Measurements from ENCODE around the gene VRK3.

Gene VRK3

DNA sequence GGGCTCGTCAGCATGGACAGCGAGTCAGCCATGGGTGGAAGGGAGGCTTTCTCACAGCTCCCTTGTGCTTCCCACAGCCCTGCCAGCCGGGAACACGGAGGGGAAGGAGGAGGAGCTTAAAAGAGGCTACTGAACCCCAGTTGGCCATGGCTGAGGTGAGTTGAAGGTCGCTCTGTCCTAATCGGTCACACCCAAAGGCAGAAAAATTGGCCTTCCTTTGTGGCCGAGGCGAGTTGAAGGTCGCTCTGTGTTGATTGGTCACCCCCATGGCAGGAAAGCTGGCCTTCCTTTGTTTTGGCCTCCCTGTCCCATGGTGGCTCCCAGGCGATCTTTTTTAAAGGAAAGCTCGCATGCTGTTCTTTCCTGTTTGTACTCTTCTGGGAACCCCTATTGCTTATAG lies 5.8 kb upstream of the VRK3 start:
- no peak overlapping the region for H3K4me3 ChIP-seq (ENCODE audit: low read depth, low read length)

DNA sequence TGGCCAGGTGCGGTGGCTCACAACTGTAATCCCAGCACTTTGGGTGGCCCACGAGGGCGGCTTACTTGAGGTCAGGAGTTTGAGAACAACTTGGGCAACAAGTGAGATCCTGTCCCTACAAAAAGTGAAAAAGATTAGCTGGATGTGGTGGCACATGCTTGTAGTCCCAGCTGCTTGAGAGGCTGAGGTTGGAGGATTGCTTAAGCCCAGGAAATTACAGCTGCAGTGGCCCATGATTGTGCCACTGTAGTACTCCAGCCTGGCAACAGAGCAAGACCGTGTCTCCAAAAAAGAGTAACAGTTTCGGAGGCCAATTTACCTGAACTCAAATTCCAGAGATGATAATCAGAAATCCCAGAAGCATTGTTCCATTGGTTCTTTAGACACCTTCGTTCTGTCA lies 5.1 kb upstream of the VRK3 start:
- H3K4me3 ChIP-seq (ENCODE audit: low read depth, low read length), result no peak overlapping the region

DNA sequence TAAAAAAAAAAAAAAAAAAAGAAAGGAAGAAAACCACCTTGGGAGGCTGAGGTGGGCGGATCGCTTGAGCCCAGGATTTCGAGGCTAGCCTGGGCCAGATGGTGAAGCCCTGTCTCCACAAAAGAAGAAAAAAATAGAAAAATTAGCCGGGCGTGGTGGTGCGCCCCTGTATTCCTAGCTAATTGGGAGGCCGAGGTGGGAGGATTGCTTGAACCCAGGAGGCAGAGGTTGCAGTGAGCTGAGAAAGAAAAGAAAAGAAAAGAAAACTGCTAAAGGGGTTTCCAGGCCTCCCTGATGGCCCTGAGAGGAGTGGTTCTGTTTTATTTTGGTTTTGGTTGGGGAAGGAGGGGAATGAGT lies 1.4 kb upstream of the VRK3 start:
- no peak overlapping the region for H3K4me3 ChIP-seq (ENCODE audit: low read depth, low read length)

DNA sequence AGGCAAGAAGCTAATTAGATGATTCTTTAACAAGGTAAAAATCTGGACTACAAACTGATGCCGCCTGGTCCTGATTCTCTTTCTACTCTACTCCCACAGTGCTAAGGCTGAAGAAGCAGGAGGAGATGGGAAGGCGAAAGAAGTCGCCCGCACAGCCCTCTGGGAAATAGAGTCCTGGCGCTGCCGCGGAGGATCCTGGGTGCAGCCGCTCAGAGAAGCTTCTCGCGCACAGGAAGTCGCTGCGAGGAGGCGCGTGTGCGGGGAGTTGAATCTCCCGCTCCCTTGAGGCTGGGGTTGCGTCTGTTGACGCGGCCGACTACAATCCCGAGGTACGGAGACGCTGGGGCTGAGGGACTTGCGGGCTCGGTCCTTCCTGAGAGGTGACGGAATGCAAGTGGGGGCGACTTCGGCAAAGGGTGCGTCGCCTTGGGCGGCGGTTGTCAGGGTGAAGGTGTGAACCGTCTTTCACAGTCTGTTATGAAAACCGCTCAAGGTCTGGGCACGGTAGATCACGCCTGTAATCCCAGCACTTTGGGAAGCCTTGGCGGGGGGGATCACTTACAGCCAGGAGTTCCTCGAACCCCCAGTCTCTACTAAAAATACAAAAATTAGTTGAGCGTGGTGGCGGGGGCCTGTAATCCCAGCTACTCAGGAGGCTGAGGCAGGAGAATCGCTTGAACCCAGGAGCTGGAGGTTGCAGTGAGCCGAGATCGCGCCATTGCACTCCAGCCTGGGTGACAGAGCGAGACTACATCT lies 800 bp upstream of the VRK3 start, which contains the start of gene ZNF473:
Gene ZNF473, plus strand, starts transcription at position 212 of the 756 bp plus-strand sequence. CDS start 5,078 bp downstream, outside the sequence.
- H3K4me3 ChIP-seq (ENCODE audit: low read depth, low read length), result peak within 1 kb of the TSS; percentile 84

DNA sequence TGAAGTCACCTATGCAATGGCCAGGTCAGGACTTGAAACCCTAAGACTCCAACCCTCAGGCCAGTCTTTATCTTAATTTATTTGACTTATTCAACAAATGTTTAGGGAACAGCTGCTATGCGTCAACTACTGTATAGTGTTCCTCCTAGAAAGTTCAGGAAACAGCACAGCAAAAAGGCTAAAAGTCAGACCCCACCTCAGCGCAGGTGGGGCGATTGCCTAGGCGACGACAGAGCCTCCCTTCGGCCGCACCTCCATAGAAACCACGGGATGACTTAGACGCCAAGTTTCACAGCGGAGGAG lies 502 bp downstream of the VRK3 start:
- peak overlapping the region; percentile 84 for H3K4me3 ChIP-seq (ENCODE audit: low read depth, low read length)

DNA sequence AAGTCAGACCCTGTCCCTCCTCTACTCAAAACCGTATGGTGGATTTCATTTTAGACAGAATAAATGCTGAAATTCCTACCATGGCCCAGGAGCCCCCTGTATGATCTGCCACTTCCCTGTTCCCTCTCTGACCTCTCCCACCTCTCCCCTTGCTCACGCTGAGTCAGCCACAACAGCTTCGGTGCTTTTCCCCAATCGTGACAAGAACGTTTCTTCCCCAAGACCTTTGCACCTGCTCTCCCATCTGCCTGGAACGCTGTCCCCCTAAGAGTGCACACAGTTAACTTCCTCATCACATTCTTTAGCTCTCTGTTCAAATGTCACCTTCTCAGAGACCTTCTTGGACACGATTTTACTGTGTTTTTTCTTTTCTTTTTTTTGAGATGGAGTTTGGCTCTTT lies 2.3 kb downstream of the VRK3 start:
- no peak overlapping the region for H3K4me3 ChIP-seq (ENCODE audit: low read depth, low read length)

DNA sequence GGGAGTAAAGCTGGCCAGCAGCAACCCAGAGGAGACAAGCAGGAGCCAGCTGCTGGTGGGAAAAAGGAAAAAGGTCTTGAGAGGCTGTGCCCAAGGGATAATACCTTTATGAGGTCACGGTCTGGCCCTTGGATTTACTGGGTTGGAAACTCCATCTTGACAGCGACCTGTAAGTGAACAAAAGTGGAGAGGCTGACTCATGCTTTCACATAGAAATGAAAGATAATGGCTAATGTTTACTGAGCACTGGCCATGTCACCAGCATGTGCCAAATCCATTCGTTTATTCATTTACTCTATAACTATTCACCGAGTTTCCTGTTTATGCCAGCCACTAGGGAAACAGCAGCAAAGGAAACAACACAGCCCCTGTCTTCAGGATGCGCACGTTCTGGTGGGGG lies 4.7 kb downstream of the VRK3 start:
- H3K4me3 ChIP-seq (ENCODE audit: low read depth, low read length), result no peak overlapping the region

DNA sequence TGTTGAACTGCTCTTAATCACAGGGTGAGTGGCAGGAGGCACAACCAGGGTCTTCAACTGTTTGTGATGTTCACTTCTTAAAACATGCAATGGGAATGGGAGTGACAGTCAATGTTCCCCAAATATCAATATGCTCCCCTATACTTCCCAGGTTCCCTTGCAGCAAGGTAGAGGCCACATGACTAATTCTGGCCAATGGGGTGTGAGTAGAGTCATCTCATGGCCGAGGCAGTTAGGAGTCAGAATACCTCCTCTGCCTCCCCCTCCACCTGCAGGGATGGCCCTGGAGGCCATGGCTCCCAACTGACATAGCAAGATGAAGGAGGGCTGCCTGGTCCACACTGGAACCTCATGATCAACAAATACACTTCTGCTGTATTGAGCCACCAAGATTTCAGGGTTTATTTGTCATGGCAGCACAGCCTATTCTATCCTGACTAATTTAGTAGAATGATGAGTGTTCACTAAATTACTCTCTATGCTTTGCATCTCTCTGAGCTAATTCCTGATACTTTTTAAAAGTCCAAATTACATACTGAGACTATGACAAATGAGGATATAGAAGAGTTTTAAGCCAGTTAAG lies 8.9 kb downstream of the VRK3 start:
- no peak overlapping the region for H3K4me3 ChIP-seq (ENCODE audit: low read depth, low read length)

DNA sequence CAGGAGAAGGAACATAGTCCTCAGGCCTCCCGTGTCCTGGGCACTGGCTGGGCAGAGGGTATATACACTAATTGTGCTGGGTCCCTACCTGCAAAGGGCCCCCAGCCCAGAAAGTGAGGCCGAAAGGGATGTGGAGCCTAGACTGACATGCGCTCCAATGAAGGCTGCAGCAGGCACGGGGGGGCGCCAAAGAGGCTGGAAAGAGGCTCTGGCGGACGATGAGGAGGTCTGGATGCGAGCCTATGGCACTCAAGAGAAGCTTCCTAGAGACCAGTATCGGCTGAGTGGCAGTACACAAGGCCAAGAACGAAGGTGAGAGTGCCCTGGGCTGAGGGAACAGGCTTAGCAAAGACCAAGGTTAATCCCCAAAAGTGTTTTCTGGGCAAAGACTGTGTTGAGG lies 16.6 kb downstream of the VRK3 start:
- no peak overlapping the region for H3K4me3 ChIP-seq (ENCODE audit: low read depth, low read length)

DNA sequence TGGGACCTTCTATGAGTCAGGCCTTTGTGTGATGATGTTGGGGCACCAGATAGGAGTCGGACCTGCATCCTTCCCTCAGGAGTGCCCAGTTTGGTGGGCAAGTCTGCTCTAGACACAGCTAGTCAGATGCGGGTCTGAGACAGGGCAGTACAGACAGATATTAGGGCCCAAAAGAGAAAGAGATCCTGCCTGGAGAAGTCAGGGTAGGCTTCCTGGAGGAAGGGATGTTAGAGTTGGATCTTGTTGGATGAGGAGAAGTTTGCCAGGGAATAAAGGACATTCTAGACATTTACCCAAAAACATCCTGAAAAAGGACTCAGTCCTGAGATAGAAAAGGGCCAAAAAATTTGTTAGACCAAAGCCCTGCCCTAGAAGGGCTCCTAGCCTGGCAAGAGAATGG lies 17.2 kb downstream of the VRK3 start:
- no peak overlapping the region for H3K4me3 ChIP-seq (ENCODE audit: low read depth, low read length)

DNA sequence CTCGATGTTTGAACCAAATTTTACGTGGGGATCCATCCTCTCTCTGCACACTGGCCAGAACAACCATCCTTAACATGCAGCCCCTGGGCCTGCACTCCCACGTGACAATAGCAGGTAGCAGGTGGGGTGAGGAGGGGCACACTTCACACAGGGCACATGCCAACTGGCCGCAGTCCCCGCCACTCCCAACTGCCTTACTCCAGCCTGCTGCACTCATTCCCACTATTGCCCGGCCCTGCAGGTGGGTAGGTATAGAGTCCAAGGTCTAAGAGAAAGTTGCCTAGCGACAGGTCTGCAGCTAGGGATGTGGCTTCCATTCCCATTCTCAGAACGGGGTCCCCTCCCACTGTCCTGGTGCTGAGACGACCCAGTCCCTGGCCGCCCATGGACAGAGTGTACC lies 18.0 kb downstream of the VRK3 start:
- no peak overlapping the region for H3K4me3 ChIP-seq (ENCODE audit: low read depth, low read length)

DNA sequence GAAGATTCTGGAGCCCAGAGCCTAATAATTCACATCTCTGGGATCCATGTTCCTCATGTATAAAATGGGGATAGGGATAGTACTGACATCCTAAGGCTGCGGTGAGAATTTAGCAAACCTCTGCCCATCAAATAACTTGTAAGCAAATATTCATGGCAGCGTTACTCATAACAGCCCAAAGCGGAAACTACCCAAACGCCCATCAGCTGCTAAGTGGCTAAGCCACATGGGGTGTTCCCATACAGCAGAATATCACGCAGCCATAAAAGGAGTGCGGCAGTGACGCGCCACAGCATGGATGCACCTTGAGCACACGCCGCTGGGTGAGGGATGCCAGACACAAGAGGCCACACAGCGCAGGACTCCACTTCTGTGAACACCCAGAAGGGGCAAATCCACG lies 19.7 kb downstream of the VRK3 start:
- H3K4me3 ChIP-seq (ENCODE audit: low read depth, low read length), result no peak overlapping the region

DNA sequence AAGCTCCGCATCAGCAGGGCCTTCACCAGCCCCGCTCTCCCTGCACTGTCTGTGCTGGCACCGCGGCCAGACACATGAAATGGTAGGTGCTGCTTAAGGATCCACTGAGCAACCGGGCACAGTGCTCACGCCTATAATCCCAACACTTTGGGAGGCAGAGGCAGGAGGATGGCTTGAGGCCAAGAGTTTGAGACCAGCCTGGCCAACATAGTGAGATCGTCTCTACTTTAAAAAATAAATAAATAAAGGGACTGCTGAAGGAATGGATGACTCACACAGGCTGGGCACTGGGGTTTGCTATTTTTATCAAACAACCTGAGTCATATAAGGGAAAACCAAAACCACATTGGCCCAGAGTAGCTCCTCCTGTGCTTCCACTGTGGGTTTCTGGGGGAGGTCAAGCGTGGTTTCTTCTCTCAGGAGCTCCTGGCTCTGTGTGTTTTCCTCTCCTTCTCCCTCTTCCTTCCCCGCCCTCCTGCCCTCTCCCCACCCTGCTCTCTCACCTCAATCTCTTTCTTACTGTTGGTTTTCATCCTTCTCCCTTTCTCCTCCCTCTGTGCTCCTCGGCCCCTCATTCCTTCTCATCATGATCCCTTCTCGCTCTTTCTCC lies 21.3 kb downstream of the VRK3 start:
- H3K4me3 ChIP-seq (ENCODE audit: low read depth, low read length), result no peak overlapping the region

DNA sequence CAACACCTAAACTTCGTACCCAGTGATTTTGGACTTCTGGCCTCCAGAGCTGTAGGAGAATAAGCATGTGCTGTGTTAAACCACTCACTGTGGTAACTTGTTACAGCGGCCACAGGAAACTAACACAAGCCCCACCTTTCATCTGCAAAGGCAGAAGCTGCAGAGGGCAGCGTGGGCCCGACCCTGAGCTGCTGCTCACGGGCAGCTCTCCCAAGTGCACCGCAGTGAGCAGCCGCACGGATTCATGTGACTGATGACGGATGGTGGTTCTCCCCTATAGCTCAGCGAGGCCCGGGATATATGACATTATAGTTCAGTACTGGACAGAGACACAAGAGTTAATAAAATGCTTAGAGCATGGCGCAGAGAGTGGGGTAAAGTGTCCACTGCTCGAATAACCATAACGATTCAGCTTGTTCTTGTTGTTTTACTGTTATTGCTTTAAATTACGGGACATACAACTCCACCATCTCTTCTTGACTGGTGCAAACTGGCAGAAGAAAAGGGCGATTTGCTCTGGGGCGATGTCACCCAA lies 21.9 kb downstream of the VRK3 start:
- H3K4me3 ChIP-seq (ENCODE audit: low read depth, low read length), result no peak overlapping the region

DNA sequence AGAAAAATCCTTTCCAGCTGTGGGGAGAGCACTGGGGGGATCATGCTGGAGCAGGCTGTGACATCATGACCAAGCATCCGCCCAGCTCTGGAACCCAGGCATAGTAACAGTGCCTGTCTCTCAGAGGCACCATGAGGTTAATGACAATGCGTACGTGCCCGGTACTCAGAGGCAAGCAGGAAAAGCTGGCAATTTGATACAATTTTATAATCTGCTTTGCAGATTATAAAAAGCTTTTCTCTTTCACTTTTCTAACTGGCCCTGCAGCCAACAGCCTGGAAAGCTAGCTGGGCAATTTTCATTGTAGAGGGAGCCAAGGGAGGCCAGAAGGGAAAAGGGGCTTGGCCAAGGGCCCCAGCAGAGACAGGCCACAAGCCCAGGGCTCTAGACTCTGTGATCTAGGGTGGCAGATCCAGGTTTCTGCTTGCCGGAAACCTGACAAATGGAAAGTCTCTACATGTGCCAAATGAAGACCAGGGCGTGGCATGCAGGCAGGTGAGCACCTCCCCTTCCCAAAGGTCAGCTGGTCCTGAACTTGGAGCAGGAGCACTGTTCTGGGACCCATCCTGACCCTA lies 22.7 kb downstream of the VRK3 start:
- H3K4me3 ChIP-seq (ENCODE audit: low read depth, low read length), result no peak overlapping the region

DNA sequence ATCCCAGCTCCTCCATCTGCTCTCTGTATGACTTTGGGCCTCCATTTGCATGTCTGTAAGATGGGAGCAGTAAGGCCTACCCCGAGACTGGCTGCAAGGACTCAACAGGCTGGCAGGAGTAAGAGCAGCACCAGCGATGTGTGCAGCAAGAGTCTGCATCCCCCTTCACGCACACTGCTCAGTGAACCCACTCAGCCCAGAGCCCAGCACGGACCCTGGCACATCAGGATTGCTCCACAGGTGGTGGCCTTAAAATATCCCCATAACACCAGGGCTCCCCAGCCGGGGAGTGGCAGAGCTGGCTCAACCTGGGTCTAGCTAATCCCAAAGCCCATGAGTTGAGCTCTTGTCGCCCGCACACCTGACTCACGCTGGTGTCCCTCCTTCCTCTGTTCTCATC lies 23.4 kb downstream of the VRK3 start:
- H3K4me3 ChIP-seq (ENCODE audit: low read depth, low read length), result no peak overlapping the region

DNA sequence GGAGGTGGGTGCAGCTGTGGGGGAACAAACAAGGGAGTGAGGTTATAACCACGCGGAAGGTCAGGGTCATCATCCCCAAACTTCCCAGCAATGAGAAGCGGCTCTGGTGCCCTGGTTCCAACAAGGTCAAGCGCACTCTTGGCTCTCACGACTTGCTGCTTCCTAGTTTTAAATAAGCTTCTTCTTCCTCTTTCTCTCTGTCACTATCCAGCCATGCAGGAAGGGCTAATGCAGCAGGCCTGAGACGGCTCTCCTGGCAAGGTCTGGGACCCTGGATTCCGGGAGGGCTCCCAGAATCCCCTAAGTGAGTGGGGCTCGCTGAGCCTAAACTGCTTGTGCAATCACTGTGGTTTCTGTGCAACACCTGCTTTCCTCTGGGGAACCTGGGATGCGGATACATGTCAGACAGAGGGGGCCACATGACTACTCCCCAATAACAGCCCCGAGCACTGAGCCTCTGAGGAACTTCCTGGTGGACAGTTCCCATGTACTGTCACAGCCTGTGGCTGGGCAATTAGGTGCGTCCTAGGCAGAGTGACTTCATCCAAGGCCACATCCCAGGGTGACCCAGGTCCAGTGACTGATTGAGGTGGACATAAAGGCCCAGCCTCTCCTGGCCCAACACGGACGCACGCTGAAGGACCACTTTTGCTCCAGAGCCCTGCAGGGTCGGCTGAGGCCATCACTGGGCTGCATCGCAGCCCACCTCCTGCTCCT lies 24.2 kb downstream of the VRK3 start:
- no peak overlapping the region for H3K4me3 ChIP-seq (ENCODE audit: low read depth, low read length)

DNA sequence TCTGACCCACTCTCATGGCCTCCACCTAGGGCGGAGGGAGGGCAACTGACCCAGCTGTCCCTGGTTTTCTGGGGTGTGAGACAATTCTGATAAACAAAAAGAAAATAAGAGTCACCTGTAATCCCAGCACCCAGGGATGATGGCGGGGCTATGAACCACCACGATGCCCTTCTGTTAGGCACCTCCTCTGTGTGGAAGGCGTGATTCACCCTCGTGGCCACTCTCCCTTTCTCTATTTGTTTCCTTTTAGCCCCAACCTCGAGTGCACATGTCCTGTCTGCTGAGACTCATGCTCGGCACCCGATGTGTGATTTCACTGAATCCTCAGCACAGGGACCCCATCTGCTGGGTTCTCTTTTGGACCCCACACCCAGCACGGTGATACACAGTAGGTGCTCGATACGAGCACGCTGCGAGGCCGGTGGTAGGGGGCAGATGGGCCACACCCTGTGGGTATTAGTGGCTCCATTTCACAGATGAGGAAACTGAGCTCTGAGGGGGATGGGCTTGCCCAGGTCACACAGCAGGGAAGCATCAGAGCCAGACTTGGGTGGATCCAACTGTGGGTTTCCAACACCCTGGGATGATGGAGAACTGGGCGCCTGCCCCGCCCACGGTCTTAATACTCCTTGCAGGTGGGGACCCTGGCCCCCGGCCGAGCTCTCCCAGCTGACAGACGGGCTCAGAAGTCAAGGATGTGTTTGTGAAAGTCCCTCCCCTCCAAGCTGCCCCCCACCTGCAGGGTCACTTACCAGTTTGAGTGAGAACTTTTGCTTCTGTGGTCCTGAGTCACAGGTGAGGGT lies 24.9 kb downstream of the VRK3 start:
- no peak overlapping the region for H3K4me3 ChIP-seq (ENCODE audit: low read depth, low read length)

DNA sequence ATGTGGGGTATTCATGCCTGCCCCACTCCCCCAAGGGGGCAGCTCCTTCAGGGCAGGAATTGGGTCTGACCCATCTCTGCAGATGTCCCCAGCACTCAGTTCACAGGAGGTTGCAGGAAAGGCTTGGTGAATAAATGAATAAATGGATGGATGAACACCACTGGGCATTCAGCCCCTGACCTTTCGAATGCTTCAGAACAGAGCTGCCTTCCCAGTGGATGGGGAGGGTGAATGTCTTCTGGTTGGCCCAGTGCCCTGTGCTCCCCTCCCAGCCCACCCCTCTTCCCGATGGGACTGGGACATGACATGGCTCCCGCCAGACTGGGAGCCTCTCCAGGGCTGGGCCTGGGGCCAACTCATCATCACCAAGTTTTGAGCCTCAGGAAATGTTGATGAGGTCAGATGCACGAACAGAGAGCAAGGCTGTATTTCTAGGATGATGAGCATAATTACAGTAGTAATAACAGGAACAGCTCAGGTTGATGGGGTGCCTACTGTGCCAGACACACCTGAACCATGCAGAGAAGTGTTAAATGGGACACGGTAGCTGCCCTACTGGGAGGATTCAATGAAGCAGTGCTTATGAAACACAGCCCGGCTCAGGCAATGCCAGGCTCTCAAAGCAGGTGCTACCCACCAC lies 25.7 kb downstream of the VRK3 start:
- H3K4me3 ChIP-seq (ENCODE audit: low read depth, low read length), result no peak overlapping the region

DNA sequence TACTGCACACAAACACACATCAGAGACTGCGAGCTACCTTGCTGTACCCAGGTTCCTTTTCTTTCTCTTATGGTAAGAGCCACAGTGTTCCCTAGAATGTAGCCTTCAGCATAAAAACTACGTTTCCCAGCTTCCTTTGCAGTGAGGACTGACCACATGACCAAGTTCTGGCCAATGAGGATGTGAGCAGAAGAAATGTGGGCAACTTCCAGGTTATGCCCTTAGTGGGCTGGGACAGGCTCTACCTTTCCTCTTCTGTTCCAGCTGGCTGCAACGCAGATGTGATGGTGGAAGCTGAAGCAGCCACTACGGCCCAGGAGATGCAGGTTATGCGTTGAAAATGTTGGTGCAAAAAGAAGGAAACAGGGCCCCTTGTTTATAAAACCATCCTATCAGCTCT lies 27.5 kb downstream of the VRK3 start:
- no peak overlapping the region for H3K4me3 ChIP-seq (ENCODE audit: low read depth, low read length)
